Fibroblast of lung (primary cell): ENCODE measurements around the gene ZC3H10. TPM values are rescaled to one million over a fixed set of nuclear protein-coding genes. Genes with fewer than 3 reads are reported as not detected.

Source experiments
- DNase-seq, 2 donors: peaks; one replicate each; pipeline versions ENCODE4 v3.0.0 to v3.0.0-alpha.2; 2010; ENCODE audit warnings: low read depth in 2 of 2
- H2AFZ ChIP-seq: 2 replicates; pipeline ENCODE4 v1.5.1; 2012; ENCODE audit warnings: low read length, control low read depth, inconsistent platforms
- H3K27ac ChIP-seq: 2 replicates; pipeline ENCODE4 v1.5.1; 2011; ENCODE audit warnings: low read length, control low read depth; ENCODE audit not compliant: insufficient read depth
- H3K27me3 ChIP-seq: 2 replicates; pipeline ENCODE4 v1.5.1; 2011; ENCODE audit warnings: mild to moderate bottlenecking, low read length; ENCODE audit not compliant: control insufficient read depth, insufficient read depth
- H3K36me3 ChIP-seq: 2 replicates; pipeline ENCODE4 v1.5.1; 2011; ENCODE audit warnings: low read length; ENCODE audit not compliant: control insufficient read depth, insufficient read depth
- H3K4me1 ChIP-seq: 2 replicates; pipeline ENCODE4 v1.5.1; 2011; ENCODE audit warnings: low read length; ENCODE audit not compliant: control insufficient read depth, insufficient read depth; ENCODE audit errors: extremely low read depth
- H3K4me2 ChIP-seq: 2 replicates; pipeline ENCODE4 v1.5.1; 2011; ENCODE audit warnings: low read length, control low read depth; ENCODE audit not compliant: insufficient read depth; ENCODE audit errors: extremely low read depth
- H3K4me3 ChIP-seq, 4 experiments: fragments of 200-600 bp in 1 of 4; sonication (generic) in 1 of 4; replicated peaks in 1 of 4; 2 replicates each; pipeline ENCODE4 v1.5.1; 2011 to 2016; ENCODE audit warnings: low read length in 4 of 4, low read depth in 3 of 4, mild to moderate bottlenecking in 3 of 4, control low read depth in 2 of 4, inconsistent platforms in 1 of 4, mixed read lengths in 1 of 4; ENCODE audit not compliant: insufficient read depth in 1 of 4; ENCODE audit errors: control extremely low read depth in 1 of 4
- H3K79me2 ChIP-seq: 2 replicates; pipeline ENCODE4 v1.5.1; 2012; ENCODE audit warnings: mild to moderate bottlenecking, low read length, inconsistent platforms; ENCODE audit not compliant: control insufficient read depth, insufficient read depth
- H3K9ac ChIP-seq: 2 replicates; pipeline ENCODE4 v1.5.1; 2011; ENCODE audit warnings: mild to moderate bottlenecking, low read length, control low read depth; ENCODE audit not compliant: insufficient read depth
- H3K9me3 ChIP-seq: 2 replicates; pipeline ENCODE4 v1.5.1; 2012; ENCODE audit warnings: low read depth, low read length; ENCODE audit not compliant: control insufficient read depth, insufficient read depth
- H4K20me1 ChIP-seq: 2 replicates; pipeline ENCODE4 v1.5.1; 2011; ENCODE audit warnings: low read length; ENCODE audit not compliant: control insufficient read depth, insufficient read depth; ENCODE audit errors: extremely low read depth
- CTCF ChIP-seq, 2 donors: IDR thresholded peaks in 1 of 2; conservative IDR thresholded peaks in 1 of 2; 1 replicate in 1 of 2; 2 replicates in 1 of 2; pipeline ENCODE4 v1.5.1; 2011 to 2012; ENCODE audit warnings: low read length in 2 of 2, control low read depth in 1 of 2, inconsistent platforms in 1 of 2, low read depth in 1 of 2, mild to moderate bottlenecking in 1 of 2
- EZH2 ChIP-seq: IDR thresholded peaks from 2 replicates; pipeline ENCODE4 v1.5.1; 2012; ENCODE audit warnings: low read length, control low read depth, mild to moderate bottlenecking; ENCODE audit errors: missing control alignments
- polyA plus RNA-seq, 2 donors: library from polyadenylated mRNA; depleted of rRNA in 1 of 2; stranded (reverse) in 1 of 2; unstranded in 1 of 2; fragments of >200 nt; gene quantifications; 2 replicates each; pipeline ENCODE4 v1.2.1, GENCODE V29; 2011 to 2012; ENCODE audit warnings: missing spikeins in 1 of 2
- total RNA-seq: library from RNA; depleted of rRNA; stranded (reverse); fragments of >200 nt; gene quantifications from 2 replicates; pipeline ENCODE4 v1.2.1, GENCODE V29; 2014

ZC3H10 gene
- total and polyA plus RNA-seq, 2 donors (not counting 1 experiment from before 2014, with no cell fraction given): 1.9 to 5.6 TPM

- H3K9me3 ChIP-seq: no peaks in the 10 kb centered on the region
- H3K27ac ChIP-seq: no peak overlapping the region
- TF ChIP-seq CTCF (conservative IDR thresholded peaks at IDR 0.05 in 1 of 2, IDR thresholded peaks at IDR 0.05 in 1 of 2; ENCODE audit: low read depth in 1 of 2, low read length in 2 of 2) (no peak), EZH2 (no peak)
- no peak for DNase-seq
- H3K9ac ChIP-seq: no peak overlapping the region
- H3K4me3 ChIP-seq: no peak overlapping the region
- peaks cover 31% of the 10 kb centered on the region for H3K36me3 ChIP-seq
- H3K79me2 ChIP-seq: no peaks in the 10 kb centered on the region
- H4K20me1 ChIP-seq: no peaks in the 10 kb centered on the region
- H2AFZ ChIP-seq: no peak overlapping the region
- no peaks in the 10 kb centered on the region for H3K4me1 ChIP-seq
- no peaks in the 10 kb centered on the region for H3K27me3 ChIP-seq
- H3K4me2 ChIP-seq: no peak overlapping the region
Observed at GRCh38 chr12:56141946-56142784, 24.1 kb downstream of the ZC3H10 start.

- Histone ChIP-seq H4K20me1 (no peaks in the 10 kb centered on the region), H3K9me3 (no peaks in the 10 kb centered on the region), H3K27me3 (no peaks in the 10 kb centered on the region), H3K4me2 (no peak overlapping the region), H3K79me2 (no peaks in the 10 kb centered on the region), H3K9ac (no peak overlapping the region), H3K36me3 (peaks cover 24% of the 10 kb centered on the region), H3K27ac (no peak overlapping the region), H3K4me1 (no peaks in the 10 kb centered on the region), H3K4me3 (no peak overlapping the region), H2AFZ (no peak overlapping the region)
- no peak for TF ChIP-seq EZH2
- no peak for TF ChIP-seq CTCF (conservative IDR thresholded peaks at IDR 0.05 in 1 of 2, IDR thresholded peaks at IDR 0.05 in 1 of 2; ENCODE audit: low read depth in 1 of 2, low read length in 2 of 2)
- no peak for DNase-seq
Observed at GRCh38 chr12:56143217-56143616, 25.2 kb downstream of the ZC3H10 start.

GRCh38 chr12:56143870-56144269 lies 25.8 kb downstream of the ZC3H10 start:
- Histone ChIP-seq H3K9ac (no peak overlapping the region), H3K9me3 (no peaks in the 10 kb centered on the region), H3K79me2 (no peaks in the 10 kb centered on the region), H4K20me1 (no peaks in the 10 kb centered on the region), H3K27ac (no peak overlapping the region), H3K36me3 (peaks cover 19% of the 10 kb centered on the region), H3K27me3 (no peaks in the 10 kb centered on the region), H3K4me1 (no peaks in the 10 kb centered on the region), H3K4me3 (no peak overlapping the region), H2AFZ (no peak overlapping the region), H3K4me2 (no peak overlapping the region)
- no peak for TF ChIP-seq EZH2
- TF ChIP-seq CTCF (conservative IDR thresholded peaks at IDR 0.05 in 1 of 2, IDR thresholded peaks at IDR 0.05 in 1 of 2; ENCODE audit: low read depth in 1 of 2, low read length in 2 of 2): no peak
- DNase-seq: no peak
